MCF 10A (cell line): ENCODE data around the gene ANKRD61. TPM values are rescaled to one million over a fixed set of nuclear protein-coding genes. Genes with fewer than 3 reads are reported as not detected.
"Not testable (repeated sequence)": the region's sequence is repeated elsewhere in the genome, so short reads cannot be mapped to it uniquely, and the experiment has no call there.

Experiments
- BruUV-seq: library from RNA; stranded (reverse); fragments of 400-500 nt; replicated peaks from 2 replicates; lab custom pipeline; 2021; lab: Mats Ljungman, UMichigan
- CTCF ChIA-PET: fragments of 300-600 bp; sonication (Branson Sonifier 250); formaldehyde crosslinking; extraction: SDS; loops from one replicate; lab custom pipeline; 2021; ENCODE audit warnings: antibody characterized with exemption, inconsistent platforms; lab: Yijun Ruan, JAX
- POLR2A ChIA-PET: fragments of 300-600, 350-650 bp; sonication (Branson Sonifier 250); formaldehyde crosslinking; extraction: SDS; loops from one replicate; lab custom pipeline; 2020; ENCODE audit warnings: antibody characterized with exemption, inconsistent platforms; lab: Yijun Ruan, JAX
- DNase-seq: peaks from one replicate; pipeline ENCODE4 v3.0.0-alpha.2; 2018; ENCODE audit not compliant: unreplicated experiment
- H3K27ac Mint-ChIP-seq: one replicate; pipeline ENCODE4 v1.8.0; 2022; ENCODE audit warnings: mild to moderate bottlenecking, low read depth, mixed read lengths; ENCODE audit not compliant: unreplicated experiment
- H3K27me3 Mint-ChIP-seq: one replicate; pipeline ENCODE4 v1.8.0; 2022; ENCODE audit warnings: mixed read lengths; ENCODE audit not compliant: insufficient read depth, unreplicated experiment
- H3K36me3 Mint-ChIP-seq: one replicate; pipeline ENCODE4 v1.8.0; 2022; ENCODE audit warnings: mild to moderate bottlenecking, moderate library complexity, mixed read lengths; ENCODE audit not compliant: insufficient read depth, unreplicated experiment
- H3K4me1 Mint-ChIP-seq: one replicate; pipeline ENCODE4 v1.8.0; 2022; ENCODE audit warnings: mixed read lengths; ENCODE audit not compliant: insufficient read depth, unreplicated experiment
- H3K4me3 Mint-ChIP-seq: one replicate; pipeline ENCODE4 v1.8.0; 2022; ENCODE audit warnings: mild to moderate bottlenecking, moderate library complexity, mixed read lengths; ENCODE audit not compliant: unreplicated experiment
- H3K9me3 Mint-ChIP-seq: one replicate; pipeline ENCODE4 v1.8.0; 2022; ENCODE audit warnings: mixed read lengths; ENCODE audit not compliant: unreplicated experiment
- CTCF ChIP-seq: fragments of 200-600 bp; IDR thresholded peaks from one replicate; pipeline ENCODE4 v1.8.0; 2022; ENCODE audit warnings: antibody characterized with exemption, mild to moderate bottlenecking; ENCODE audit not compliant: unreplicated experiment
- intact Hi-C: fragments of 100-400 bp; cut with micrococcal nuclease; formaldehyde crosslinking; loops from 2 replicates; pipeline ENCODE4 v1.14.1; 2022
- total RNA-seq: library from RNA; stranded (reverse); gene quantifications from 2 replicates; pipeline ENCODE4 v1.2.3, GENCODE V29; 2022

ANKRD61 gene
- total RNA-seq, 1 experiment from 2014 or later = not detected

- no peak for TF ChIP-seq CTCF
- ChIA-PET POLR2A (no interaction called here), CTCF (no interaction called here)
- Mint-ChIP-seq H3K27ac (no peak overlapping the region), H3K4me1 (no peaks in the 10 kb centered on the region), H3K27me3 (no peaks in the 10 kb centered on the region), H3K9me3 (no peaks in the 10 kb centered on the region), H3K36me3 (peaks cover 91% of the 10 kb centered on the region), H3K4me3 (no peak overlapping the region)
- intact Hi-C loops = no loop called here
- DNase-seq = no peak
- no TSS peak for BruUV-seq
Observed at GRCh38 chr7:6032641-6033040, 1.5 kb downstream of the ANKRD61 start.

GRCh38 chr7:6035165-6035564 lies 4.0 kb downstream of the ANKRD61 start:
- Mint-ChIP-seq H3K27ac (no peak overlapping the region), H3K4me3 (no peak overlapping the region), H3K9me3 (no peaks in the 10 kb centered on the region), H3K4me1 (no peaks in the 10 kb centered on the region), H3K36me3 (peaks cover 91% of the 10 kb centered on the region), H3K27me3 (no peaks in the 10 kb centered on the region)
- intact Hi-C loops = no loop called here
- no TSS peak for BruUV-seq
- ChIA-PET POLR2A (no interaction called here), CTCF (interaction anchor here (0.9 kb wide), 1 partner anchor 534 kb away, joined by 3 read pairs; no protein-coding TSS in a partner anchor)
- no peak for TF ChIP-seq CTCF
- no peak for DNase-seq

GRCh38 chr7:6035686-6036085 lies 4.5 kb downstream of the ANKRD61 start:
- H3K4me1 Mint-ChIP-seq = no peaks in the 10 kb centered on the region
- no peak for TF ChIP-seq CTCF
- no peak for DNase-seq
- no TSS peak for BruUV-seq
- H3K27ac Mint-ChIP-seq = no peak overlapping the region
- no peaks in the 10 kb centered on the region for H3K27me3 Mint-ChIP-seq
- intact Hi-C loops = no loop called here
- H3K9me3 Mint-ChIP-seq = no peaks in the 10 kb centered on the region
- POLR2A ChIA-PET = no interaction called here
- H3K36me3 Mint-ChIP-seq = peaks cover 94% of the 10 kb centered on the region
- CTCF ChIA-PET = interaction anchor here (0.5 to 0.9 kb wide), 2 partner anchors 300 to 535 kb away, joined by 3 read pairs; no protein-coding TSS in a partner anchor
- H3K4me3 Mint-ChIP-seq = no peak overlapping the region

- ChIA-PET CTCF (interaction anchor here (1.0 kb wide), 1 partner anchor 11 kb away, joined by 3 read pairs; no protein-coding TSS in a partner anchor), POLR2A (no interaction called here)
- Mint-ChIP-seq H3K4me3 (no peak overlapping the region), H3K27me3 (no peaks in the 10 kb centered on the region), H3K4me1 (no peaks in the 10 kb centered on the region), H3K9me3 (no peaks in the 10 kb centered on the region), H3K27ac (no peak overlapping the region), H3K36me3 (peaks cover 98% of the 10 kb centered on the region)
- intact Hi-C loops = no loop called here
- TF ChIP-seq CTCF = no peak
- no peak for DNase-seq
- BruUV-seq = no TSS peak
Observed at GRCh38 chr7:6049780-6050179, 18.6 kb downstream of the ANKRD61 start.

- intact Hi-C loops, H3K4me3 Mint-ChIP-seq, CTCF ChIA-PET, DNase-seq, H3K27me3 Mint-ChIP-seq, H3K4me1 Mint-ChIP-seq, BruUV-seq, H3K9me3 Mint-ChIP-seq, POLR2A ChIA-PET: not testable (repeated sequence)
- peaks cover 94% of the 10 kb centered on the region for H3K36me3 Mint-ChIP-seq
- H3K27ac Mint-ChIP-seq = peak overlapping the region; percentile 23
Observed at GRCh38 chr7:6051185-6051584, 20.0 kb downstream of the ANKRD61 start.
